ENCODE measurements around the gene KRTAP19-8. TPM values are rescaled to one million over a fixed set of nuclear protein-coding genes. Genes with fewer than 3 reads are reported as not detected.

KRTAP19-8 gene
- total and polyA plus RNA-seq, 7 experiments from 2014 or later, result not detected

- Histone ChIP-seq H3K9me3 (ENCODE audit: control insufficient read depth in 2 of 3, low read length in 3 of 3) (no peaks in the 10 kb centered on the region), H3K4me3 (ENCODE audit: low read length) (no peak overlapping the region), H3K27me3 (ENCODE audit: control insufficient read depth in 2 of 2, insufficient read depth in 2 of 2, low read length in 2 of 2) (no peaks in the 10 kb centered on the region), H3K4me1 (ENCODE audit: control insufficient read depth in 2 of 2, insufficient read depth in 2 of 2, low read length in 2 of 2) (no peaks in the 10 kb centered on the region), H3K36me3 (ENCODE audit: control insufficient read depth in 2 of 3, insufficient read depth in 3 of 3, low read length in 3 of 3) (no peaks in the 10 kb centered on the region), H3K27ac (ENCODE audit: low read depth, low read length) (no peak overlapping the region)
- intact Hi-C loops (cut with micrococcal nuclease), result no loop called here
- Mint-ChIP-seq H3K27ac (no peak overlapping the region), H3K9me3 (no peaks in the 10 kb centered on the region), H3K4me1 (peaks cover 0 to 2% (median 0%) of the 10 kb centered on the region in 7 donors), H3K27me3 (peaks cover 0 to 27% (median 13%) of the 10 kb centered on the region in 5 donors), H3K4me3 (no peak overlapping the region), H3K36me3 (no peaks in the 10 kb centered on the region)
- ATAC-seq (no peak), DNase-seq (no peak)
- ChIA-PET POLR2A (no interaction called here), CTCF (no interaction called here)
Observed at GRCh38 chr21:31072533-31072932, 34.3 kb upstream of the KRTAP19-8 start.

GRCh38 chr21:31064803-31065202 lies 26.5 kb upstream of the KRTAP19-8 start:
- H3K27me3 Mint-ChIP-seq, result peaks cover 0 to 17% (median 5%) of the 10 kb centered on the region in 5 donors
- Histone ChIP-seq H3K27ac (ENCODE audit: low read depth, low read length) (no peak overlapping the region), H3K4me1 (ENCODE audit: control insufficient read depth in 2 of 2, insufficient read depth in 2 of 2, low read length in 2 of 2) (no peaks in the 10 kb centered on the region), H3K27me3 (ENCODE audit: control insufficient read depth in 2 of 2, insufficient read depth in 2 of 2, low read length in 2 of 2) (no peaks in the 10 kb centered on the region), H3K36me3 (ENCODE audit: control insufficient read depth in 2 of 3, insufficient read depth in 3 of 3, low read length in 3 of 3) (no peaks in the 10 kb centered on the region), H3K4me3 (ENCODE audit: low read length) (no peak overlapping the region), H3K9me3 (ENCODE audit: control insufficient read depth in 2 of 3, low read length in 3 of 3) (no peaks in the 10 kb centered on the region)
- CTCF ChIA-PET, result no interaction called here
- no peak overlapping the region for H3K27ac Mint-ChIP-seq
- H3K9me3 Mint-ChIP-seq, result peaks cover 0 to 5% (median 0%) of the 10 kb centered on the region in 11 donors
- POLR2A ChIA-PET, result no interaction called here
- H3K4me3 Mint-ChIP-seq, result no peak overlapping the region
- H3K4me1 Mint-ChIP-seq, result peaks cover 0 to 6% (median 0%) of the 10 kb centered on the region in 7 donors
- intact Hi-C loops (cut with micrococcal nuclease), result no loop called here
- ATAC-seq, result no peak
- DNase-seq, result no peak
- H3K36me3 Mint-ChIP-seq, result peaks cover 0 to 3% (median 0%) of the 10 kb centered on the region in 5 donors

GRCh38 chr21:31052489-31053142 lies 14.3 kb upstream of the KRTAP19-8 start:
- Histone ChIP-seq H3K36me3 (ENCODE audit: control insufficient read depth in 2 of 3, insufficient read depth in 3 of 3, low read length in 3 of 3) (no peaks in the 10 kb centered on the region), H3K27ac (ENCODE audit: low read depth, low read length) (no peak overlapping the region), H3K27me3 (ENCODE audit: control insufficient read depth in 2 of 2, insufficient read depth in 2 of 2, low read length in 2 of 2) (no peaks in the 10 kb centered on the region), H3K9me3 (ENCODE audit: control insufficient read depth in 2 of 3, low read length in 3 of 3) (no peaks in the 10 kb centered on the region), H3K4me3 (ENCODE audit: low read length) (no peak overlapping the region), H3K4me1 (ENCODE audit: control insufficient read depth in 2 of 2, insufficient read depth in 2 of 2, low read length in 2 of 2) (no peaks in the 10 kb centered on the region)
- intact Hi-C loops (cut with micrococcal nuclease), result no loop called here
- Mint-ChIP-seq H3K4me1 (no peaks in the 10 kb centered on the region), H3K9me3 (peaks cover 0 to 5% (median 0%) of the 10 kb centered on the region in 11 donors), H3K27ac (no peak overlapping the region), H3K36me3 (peaks cover 0 to 5% (median 4%) of the 10 kb centered on the region in 5 donors), H3K27me3 (peaks cover 0 to 4% (median 0%) of the 10 kb centered on the region in 5 donors), H3K4me3 (no peak overlapping the region)
- ChIA-PET CTCF (no interaction called here), POLR2A (no interaction called here)
- DNase-seq (no peak), ATAC-seq (no peak)

GRCh38 chr21:31050577-31051157 lies 12.4 kb upstream of the KRTAP19-8 start:
- Histone ChIP-seq H3K27ac (ENCODE audit: low read depth, low read length) (no peak overlapping the region), H3K36me3 (ENCODE audit: control insufficient read depth in 2 of 3, insufficient read depth in 3 of 3, low read length in 3 of 3) (no peaks in the 10 kb centered on the region), H3K4me3 (ENCODE audit: low read length) (no peak overlapping the region), H3K9me3 (ENCODE audit: control insufficient read depth in 2 of 3, low read length in 3 of 3) (no peaks in the 10 kb centered on the region), H3K27me3 (ENCODE audit: control insufficient read depth in 2 of 2, insufficient read depth in 2 of 2, low read length in 2 of 2) (no peaks in the 10 kb centered on the region), H3K4me1 (ENCODE audit: control insufficient read depth in 2 of 2, insufficient read depth in 2 of 2, low read length in 2 of 2) (no peaks in the 10 kb centered on the region)
- no peaks in the 10 kb centered on the region for H3K4me1 Mint-ChIP-seq
- DNase-seq (no peak), ATAC-seq (no peak)
- ChIA-PET CTCF (no interaction called here), POLR2A (no interaction called here)
- H3K9me3 Mint-ChIP-seq, result peaks cover 0 to 2% (median 0%) of the 10 kb centered on the region in 11 donors
- H3K27ac Mint-ChIP-seq, result no peak overlapping the region
- H3K4me3 Mint-ChIP-seq, result no peak overlapping the region
- peaks cover 0 to 4% (median 0%) of the 10 kb centered on the region in 5 donors for H3K27me3 Mint-ChIP-seq
- H3K36me3 Mint-ChIP-seq, result peaks cover 0 to 5% (median 0%) of the 10 kb centered on the region in 5 donors
- intact Hi-C loops (cut with micrococcal nuclease), result no loop called here

- H3K9me3 ChIP-seq (ENCODE audit: control insufficient read depth in 2 of 3, low read length in 3 of 3), result no peaks in the 10 kb centered on the region
- H3K9me3 Mint-ChIP-seq, result peaks cover 0 to 3% (median 0%) of the 10 kb centered on the region in 11 donors
- H3K4me3 ChIP-seq (ENCODE audit: low read length), result no peak overlapping the region
- no peak overlapping the region for H3K27ac ChIP-seq (ENCODE audit: low read depth, low read length)
- no peaks in the 10 kb centered on the region for H3K4me1 Mint-ChIP-seq
- no peaks in the 10 kb centered on the region for H3K27me3 ChIP-seq (ENCODE audit: control insufficient read depth in 2 of 2, insufficient read depth in 2 of 2, low read length in 2 of 2)
- ChIA-PET CTCF (no interaction called here), POLR2A (no interaction called here)
- H3K4me3 Mint-ChIP-seq, result no peak overlapping the region
- peaks cover 0 to 3% (median 0%) of the 10 kb centered on the region in 5 donors for H3K27me3 Mint-ChIP-seq
- H3K4me1 ChIP-seq (ENCODE audit: control insufficient read depth in 2 of 2, insufficient read depth in 2 of 2, low read length in 2 of 2), result no peaks in the 10 kb centered on the region
- ATAC-seq, result no peak
- intact Hi-C loops (cut with micrococcal nuclease), result no loop called here
- H3K27ac Mint-ChIP-seq, result no peak overlapping the region
- DNase-seq, result no peak
- H3K36me3 Mint-ChIP-seq, result peaks cover 0 to 5% (median 0%) of the 10 kb centered on the region in 5 donors
- no peaks in the 10 kb centered on the region for H3K36me3 ChIP-seq (ENCODE audit: control insufficient read depth in 2 of 3, insufficient read depth in 3 of 3, low read length in 3 of 3)
Observed at GRCh38 chr21:31045841-31046240, 7.6 kb upstream of the KRTAP19-8 start.

GRCh38 chr21:31043471-31043870 lies 5.2 kb upstream of the KRTAP19-8 start:
- H3K9me3 ChIP-seq (ENCODE audit: control insufficient read depth in 2 of 3, low read length in 3 of 3), result no peaks in the 10 kb centered on the region
- peaks cover 0 to 10% (median 5%) of the 10 kb centered on the region in 5 donors for H3K27me3 Mint-ChIP-seq
- peaks cover 0 to 3% (median 0%) of the 10 kb centered on the region in 11 donors for H3K9me3 Mint-ChIP-seq
- ATAC-seq, result no peak
- no peaks in the 10 kb centered on the region for H3K36me3 ChIP-seq (ENCODE audit: control insufficient read depth in 2 of 3, insufficient read depth in 3 of 3, low read length in 3 of 3)
- no peak for DNase-seq
- H3K27me3 ChIP-seq (ENCODE audit: control insufficient read depth in 2 of 2, insufficient read depth in 2 of 2, low read length in 2 of 2), result no peaks in the 10 kb centered on the region
- CTCF ChIA-PET, result no interaction called here
- no peak overlapping the region for H3K4me3 ChIP-seq (ENCODE audit: low read length)
- no peak overlapping the region for H3K27ac ChIP-seq (ENCODE audit: low read depth, low read length)
- H3K4me3 Mint-ChIP-seq, result no peak overlapping the region
- intact Hi-C loops (cut with micrococcal nuclease), result no loop called here
- H3K4me1 ChIP-seq (ENCODE audit: control insufficient read depth in 2 of 2, insufficient read depth in 2 of 2, low read length in 2 of 2), result no peaks in the 10 kb centered on the region
- no peak overlapping the region for H3K27ac Mint-ChIP-seq
- POLR2A ChIA-PET, result no interaction called here
- no peaks in the 10 kb centered on the region for H3K36me3 Mint-ChIP-seq
- no peaks in the 10 kb centered on the region for H3K4me1 Mint-ChIP-seq

- CTCF ChIA-PET, result interaction anchor here (0.6 kb wide), 1 partner anchor 41 kb away, joined by 3 read pairs; no protein-coding TSS in a partner anchor
- Mint-ChIP-seq H3K4me3 (no peak overlapping the region), H3K4me1 (no peaks in the 10 kb centered on the region), H3K36me3 (no peaks in the 10 kb centered on the region), H3K27me3 (peaks cover 7 to 13% (median 9%) of the 10 kb centered on the region in 5 donors), H3K9me3 (peaks cover 0 to 2% (median 0%) of the 10 kb centered on the region in 11 donors), H3K27ac (no peak overlapping the region)
- no peaks in the 10 kb centered on the region for H3K27me3 ChIP-seq (ENCODE audit: control insufficient read depth in 2 of 2, insufficient read depth in 2 of 2, low read length in 2 of 2)
- POLR2A ChIA-PET, result no interaction called here
- H3K36me3 ChIP-seq (ENCODE audit: control insufficient read depth in 2 of 3, insufficient read depth in 3 of 3, low read length in 3 of 3), result no peaks in the 10 kb centered on the region
- no peak overlapping the region for H3K27ac ChIP-seq (ENCODE audit: low read depth, low read length)
- DNase-seq, result no peak
- no peaks in the 10 kb centered on the region for H3K4me1 ChIP-seq (ENCODE audit: control insufficient read depth in 2 of 2, insufficient read depth in 2 of 2, low read length in 2 of 2)
- no peak for ATAC-seq
- no peak overlapping the region for H3K4me3 ChIP-seq (ENCODE audit: low read length)
- no peaks in the 10 kb centered on the region for H3K9me3 ChIP-seq (ENCODE audit: control insufficient read depth in 2 of 3, low read length in 3 of 3)
- intact Hi-C loops (cut with micrococcal nuclease), result no loop called here
Observed at GRCh38 chr21:31042080-31042464, 3.8 kb upstream of the KRTAP19-8 start.

All from naive thymus-derived CD4-positive, alpha-beta T cell (primary cell).